Ovary (tissue), 10 donors: Measurements from ENCODE around the gene HMG20B. TPM values are rescaled to one million over a fixed set of nuclear protein-coding genes. Genes with fewer than 3 reads are reported as not detected.

Experiments
- DNase-seq, 5 donors: peaks; one replicate each; pipeline ENCODE4 v3.0.0-alpha.2; 2019 to 2020
- H3K27ac ChIP-seq, 2 donors: fragments of 200-600 bp; one replicate each; pipeline versions ENCODE4 v1.5.1 to v1.8.0; 2019 to 2022
- H3K27me3 ChIP-seq: fragments of 200-600 bp; one replicate; pipeline ENCODE4 v1.8.0; 2022
- H3K36me3 ChIP-seq: fragments of 200-600 bp; sonication (generic); one replicate; pipeline ENCODE4 v1.5.1; 2019
- H3K4me1 ChIP-seq: one replicate; pipeline ENCODE4 v1.8.1; 2013; ENCODE audit warnings: mild to moderate bottlenecking, moderate library complexity; ENCODE audit not compliant: insufficient read depth
- H3K4me3 ChIP-seq: fragments of 200-600 bp; sonication (generic); one replicate; pipeline ENCODE4 v1.5.1; 2017
- H3K9me3 ChIP-seq, 2 donors: fragments of 200-600 bp in 1 of 2; sonication (generic) in 1 of 2; one replicate each; pipeline versions ENCODE4 v1.5.1 to v1.8.1; 2013 to 2019; ENCODE audit warnings: mild to moderate bottlenecking in 1 of 2, moderate library complexity in 1 of 2
- EP300 ChIP-seq: sonication (generic); formaldehyde crosslinking; IDR thresholded peaks from one replicate; pipeline ENCODE4 v1.6.1; 2017; ENCODE audit warnings: antibody characterized with exemption
- POLR2A ChIP-seq: fragments of 450-650 bp; IDR thresholded peaks from one replicate; pipeline ENCODE4 v1.6.1; 2017; ENCODE audit warnings: antibody characterized with exemption, mild to moderate bottlenecking, moderate library complexity
- WGBS, 3 donors: extraction: QIAGEN DNeasy Blood & Tissue Kit in 1 of 3; methylation state at CpG; one replicate each; pipeline versions ENCODE4 v1.1.5 to v1.1.7; 2013 to 2017; 5-methylcytosine and 5-hydroxymethylcytosine counted together
- intact Hi-C, 4 donors: fragments of 100-400 bp; cut with DNase I; formaldehyde crosslinking; loops; one replicate each; pipeline versions ENCODE4 v1.11.0 to v1.15.1; 2022 to 2023
- long read RNA-seq, 3 donors: library from polyadenylated mRNA in 2 of 3; unstranded in 2 of 3; transcript quantifications; one replicate each; pipeline ENCODE4 v2.0.0 and lab custom pipeline, GENCODE V29; 2021 to 2026
- polyA plus RNA-seq, 2 donors: library from polyadenylated mRNA; stranded (reverse); fragments of 200-250 nt in 1 of 2; fragments of 350-450 nt in 1 of 2; fragmentation: Illumina TruSeq in 1 of 2; extraction: RNeasy Lipid Tissue Mini Kit (QIAGEN cat#74804) in 1 of 2; gene quantifications; one replicate each; pipeline ENCODE4 v1.2.3, GENCODE V29; 2013 to 2014
- total RNA-seq, 7 donors: library from RNA; depleted of rRNA in 2 of 7; stranded (reverse); fragments of >200 nt in 2 of 7; fragmentation: NEBNext Ultra II Directional in 3 of 7; extraction: Animal tissue kit (Norgen Biotek cat#: 25700) in 3 of 7; gene quantifications; one replicate each; pipeline versions ENCODE4 v1.1.0 to v1.2.4, GENCODE V29; 2016 to 2023
- TF ChIP-seq, protein P1 (sequence below), 3 donors: fragments of 450-650 bp in 2 of 3; fragments of 200-600 bp in 1 of 3; IDR thresholded peaks; one replicate each; pipeline versions ENCODE4 v1.5.1 to v1.8.0; 2016 to 2022; ENCODE audit warnings: antibody characterized with exemption in 3 of 3, mild to moderate bottlenecking in 1 of 3
- donor health status: DM: no; HTN: no; CAD: no; lungs with moderate emphysema.
- donor health status: DM: no; HTN: no; CAD: no.
- donor health status: Bipolar disorder and iron deficiency.
- donor health status: DM: yes; HTN: yes; CAD: no.
- donor health status: DM: no; HTN: no; CAD: no.
- donor health status: DM: yes; HTN: yes; CAD: no.

The HMG20B gene
- 100 to 1,000 TPM in 1 of 7 donors, 10 to 100 TPM in 6; 44.5 to 109 (median 60.3) TPM for total RNA-seq
- polyA plus RNA-seq: 10 to 100 TPM; 33.2 to 71.0 TPM
- long read RNA-seq, donor 1, transcript HMG20B-202 (10 exons, 1,596 nt): major isoform, 416 of 530 reads
- long read RNA-seq, donor 1, partial matches to known transcripts: 63 of 530 reads
- long read RNA-seq, donor 1, other reads (novel, unspliced or antisense): 50 of 530 reads
- long read RNA-seq, donor 2, transcript HMG20B-202 (10 exons, 1,596 nt): major isoform, 28 of 43 reads
- long read RNA-seq, donor 2, partial matches to known transcripts: 12 of 43 reads
- long read RNA-seq, donor 2, other reads (novel, unspliced or antisense): 0 of 43 reads
- long read RNA-seq, donor 3, transcript HMG20B-202 (10 exons, 1,596 nt): major isoform, 117 of 198 reads
- long read RNA-seq, donor 3, partial matches to known transcripts: 38 of 198 reads
- long read RNA-seq, donor 3, other reads (novel, unspliced or antisense): 39 of 198 reads

DNA sequence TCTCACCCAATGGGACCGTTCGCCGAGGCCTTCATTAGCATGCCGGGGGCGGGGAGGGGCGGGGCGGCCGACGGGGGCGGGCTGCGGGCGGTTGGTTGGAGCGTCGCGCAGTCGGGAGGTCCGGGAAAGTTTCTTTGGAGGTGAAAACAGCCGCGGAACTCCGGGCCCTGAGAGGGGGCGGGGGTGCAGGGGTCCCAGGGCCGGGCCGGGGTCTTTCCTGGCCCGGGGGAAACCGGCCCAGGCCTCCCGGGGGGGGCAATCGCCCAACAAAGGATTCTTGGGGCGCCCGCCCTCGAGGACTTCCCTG is at the start of gene HMG20B:
TSS of gene HMG20B (plus strand) at position 90 of the 307 bp plus-strand sequence. CDS start 366 bp downstream, outside the sequence.
- WGBS, 3 donors: 0 to 2% (median 1%) methylated on average over 10 to 30 of the region's 30 CpGs
- H3K36me3 ChIP-seq: no peaks in the 10 kb centered on the region
- no peaks in the 10 kb centered on the region for H3K9me3 ChIP-seq
- intact Hi-C loops: no loop called here
- H3K27me3 ChIP-seq: no peaks in the 10 kb centered on the region
- H3K4me3 ChIP-seq: peak within 1 kb of the TSS; percentile 92
- TF ChIP-seq, protein P1, sequence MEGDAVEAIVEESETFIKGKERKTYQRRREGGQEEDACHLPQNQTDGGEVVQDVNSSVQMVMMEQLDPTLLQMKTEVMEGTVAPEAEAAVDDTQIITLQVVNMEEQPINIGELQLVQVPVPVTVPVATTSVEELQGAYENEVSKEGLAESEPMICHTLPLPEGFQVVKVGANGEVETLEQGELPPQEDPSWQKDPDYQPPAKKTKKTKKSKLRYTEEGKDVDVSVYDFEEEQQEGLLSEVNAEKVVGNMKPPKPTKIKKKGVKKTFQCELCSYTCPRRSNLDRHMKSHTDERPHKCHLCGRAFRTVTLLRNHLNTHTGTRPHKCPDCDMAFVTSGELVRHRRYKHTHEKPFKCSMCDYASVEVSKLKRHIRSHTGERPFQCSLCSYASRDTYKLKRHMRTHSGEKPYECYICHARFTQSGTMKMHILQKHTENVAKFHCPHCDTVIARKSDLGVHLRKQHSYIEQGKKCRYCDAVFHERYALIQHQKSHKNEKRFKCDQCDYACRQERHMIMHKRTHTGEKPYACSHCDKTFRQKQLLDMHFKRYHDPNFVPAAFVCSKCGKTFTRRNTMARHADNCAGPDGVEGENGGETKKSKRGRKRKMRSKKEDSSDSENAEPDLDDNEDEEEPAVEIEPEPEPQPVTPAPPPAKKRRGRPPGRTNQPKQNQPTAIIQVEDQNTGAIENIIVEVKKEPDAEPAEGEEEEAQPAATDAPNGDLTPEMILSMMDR (IDR thresholded peaks at IDR 0.05): no peak
- TF ChIP-seq EP300: no peak
- TF ChIP-seq POLR2A: no peak
- DNase-seq: no peak
- peak within 1 kb of the TSS in 1 of 2 donors; percentile 35 for H3K27ac ChIP-seq
- peaks cover 12% of the 10 kb centered on the region for H3K4me1 ChIP-seq

DNA sequence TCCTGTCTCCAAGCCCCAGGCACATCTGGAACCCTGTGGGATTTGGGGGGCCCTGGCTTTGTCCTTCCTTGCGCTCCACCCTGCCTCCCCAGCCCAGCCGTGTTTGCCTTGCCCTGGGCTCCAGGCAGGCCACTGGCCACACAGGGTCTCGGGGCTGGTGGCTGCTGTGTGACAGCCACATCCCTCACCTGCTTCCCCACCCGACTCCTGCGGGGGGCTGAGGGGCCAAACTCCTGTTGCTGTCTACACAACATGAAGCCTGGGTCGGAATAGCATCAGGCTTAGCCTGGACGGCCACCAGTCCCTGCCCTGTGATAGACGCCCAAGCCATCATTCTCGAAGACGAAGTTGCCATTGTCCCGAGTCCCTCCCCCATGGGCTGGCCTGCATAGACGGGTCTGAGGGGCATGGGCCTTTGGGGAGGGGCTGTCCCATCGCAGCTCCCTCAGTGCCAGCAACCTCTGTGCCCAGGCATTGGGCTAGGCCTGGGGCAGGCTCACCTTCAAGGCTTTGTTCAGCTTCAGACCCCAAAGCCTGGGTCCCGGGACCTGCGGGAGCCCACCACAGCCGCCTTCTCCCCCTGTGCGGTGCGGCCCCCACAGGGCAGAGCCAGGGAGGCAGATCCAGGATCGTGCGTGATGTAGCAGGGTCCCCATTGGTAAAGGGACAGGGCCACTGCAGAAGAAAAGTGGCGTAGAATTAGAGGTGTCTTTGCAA is 49.2 kb upstream of the HMG20B start:
- no peaks in the 10 kb centered on the region for H3K27me3 ChIP-seq
- intact Hi-C loops: no loop called here
- H3K4me1 ChIP-seq: no peaks in the 10 kb centered on the region
- no peak for DNase-seq
- TF ChIP-seq, protein P1 (IDR thresholded peaks at IDR 0.05): no peak
- TF ChIP-seq EP300: no peak
- H3K4me3 ChIP-seq: no peak overlapping the region
- no peaks in the 10 kb centered on the region for H3K9me3 ChIP-seq
- 83 to 87% (median 86%) methylated on average over 21 of the region's 21 CpGs for WGBS, 3 donors
- no peaks in the 10 kb centered on the region for H3K36me3 ChIP-seq
- H3K27ac ChIP-seq: no peak overlapping the region

DNA sequence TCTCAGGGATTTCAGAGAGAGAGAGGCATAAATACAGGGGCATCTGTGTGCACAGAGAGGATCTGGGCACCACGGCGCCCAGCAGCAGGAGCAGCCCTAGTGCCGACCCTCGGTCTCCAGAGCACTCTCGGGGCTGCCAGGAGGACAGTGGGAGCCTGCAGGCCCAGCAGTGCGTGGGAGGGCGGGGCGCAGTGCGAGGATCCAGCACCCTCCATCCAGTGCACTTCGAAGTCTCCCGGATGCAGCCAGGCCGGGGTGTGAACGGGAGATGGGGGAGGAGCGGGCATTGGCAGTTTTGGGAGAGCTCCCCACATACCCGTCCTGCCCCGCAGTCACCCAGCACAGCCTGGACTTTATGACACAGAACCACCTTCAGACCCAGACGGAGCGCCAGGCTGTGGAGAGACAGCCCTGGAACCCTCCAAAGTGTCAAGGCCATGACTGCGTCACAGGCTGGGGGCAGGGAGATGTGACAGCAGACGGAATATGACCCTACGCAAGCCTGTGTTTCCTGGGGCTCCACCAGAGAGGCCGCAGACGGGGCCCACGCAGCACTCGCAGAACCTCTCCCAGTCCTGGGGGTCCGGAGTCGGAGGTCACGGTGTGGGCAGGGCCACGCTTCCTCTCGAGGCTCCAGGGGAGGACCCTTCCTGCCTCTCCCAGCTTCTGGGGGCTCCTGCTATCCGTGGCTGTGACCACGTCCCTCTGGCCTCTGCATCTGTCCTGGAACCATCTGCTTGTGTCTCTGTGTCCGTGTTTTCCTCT is 48.5 kb upstream of the HMG20B start:
- Histone ChIP-seq H3K4me3 (no peak overlapping the region), H3K27me3 (no peaks in the 10 kb centered on the region), H3K4me1 (no peaks in the 10 kb centered on the region), H3K9me3 (no peaks in the 10 kb centered on the region), H3K36me3 (no peaks in the 10 kb centered on the region), H3K27ac (no peak overlapping the region)
- WGBS, 3 donors: 87 to 88% (median 87%) methylated on average over 33 of the region's 33 CpGs
- intact Hi-C loops: no loop called here
- no peak for DNase-seq
- TF ChIP-seq POLR2A: no peak
- TF ChIP-seq EP300: no peak
- TF ChIP-seq, protein P1 (IDR thresholded peaks at IDR 0.05): no peak

DNA sequence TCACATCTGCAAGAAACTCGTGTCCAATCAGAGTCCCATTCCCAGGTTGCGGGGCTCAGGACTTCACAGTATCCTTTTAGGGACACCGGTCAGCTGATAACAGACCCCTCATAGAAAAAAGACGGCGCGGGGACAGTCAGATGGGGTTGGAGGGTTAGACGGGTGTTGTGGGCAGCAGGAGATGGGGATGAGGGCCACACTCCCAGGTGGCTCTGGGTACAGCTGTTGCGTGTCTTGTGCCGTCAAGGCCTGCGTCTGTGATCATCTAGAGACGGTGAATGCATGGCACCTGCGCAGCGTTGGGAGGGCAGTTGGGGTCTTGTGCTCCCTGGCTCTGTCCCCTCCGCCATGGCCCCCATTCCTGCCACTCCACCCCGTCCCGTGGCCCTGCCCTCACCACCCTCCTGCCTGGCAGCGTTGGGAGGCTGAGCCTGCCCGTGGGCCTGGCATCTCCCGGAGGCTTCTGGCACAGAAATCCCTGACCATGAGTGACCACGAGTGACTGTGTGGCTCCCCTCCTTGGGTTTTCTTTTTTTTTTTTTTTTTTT is 47.8 kb upstream of the HMG20B start:
- no peak overlapping the region for H3K27ac ChIP-seq
- intact Hi-C loops: no loop called here
- no peak for TF ChIP-seq EP300
- TF ChIP-seq, protein P1 (IDR thresholded peaks at IDR 0.05): no peak
- TF ChIP-seq POLR2A: no peak
- no peak overlapping the region for H3K4me3 ChIP-seq
- H3K36me3 ChIP-seq: no peaks in the 10 kb centered on the region
- H3K9me3 ChIP-seq: no peaks in the 10 kb centered on the region
- DNase-seq: no peak
- no peaks in the 10 kb centered on the region for H3K27me3 ChIP-seq
- 89 to 94% (median 90%) methylated on average over 20 of the region's 20 CpGs for WGBS, 3 donors
- H3K4me1 ChIP-seq: no peaks in the 10 kb centered on the region
